Measurements from ENCODE around the gene JAK1. TPM values are rescaled to one million over a fixed set of nuclear protein-coding genes. Genes with fewer than 3 reads are reported as not detected.

JAK1 gene
- total and polyA plus RNA-seq, 2 of the 8 experiments (the other 6 are each of a cell fraction or from before 2014, with no cell fraction given), result 7.8 to 24.5 TPM

- TF ChIP-seq CHD7 (IDR thresholded peaks at IDR 0.05; ENCODE audit: insufficient replicate concordance, low read length) (no peak), SIN3A (conservative IDR thresholded peaks at IDR 0.05 in 1 of 2, IDR thresholded peaks at IDR 0.05 in 1 of 2; ENCODE audit: low read depth in 1 of 2, low read length in 2 of 2) (no peak), KDM4A (IDR thresholded peaks at IDR 0.05; ENCODE audit: low read depth, low read length, severe bottlenecking) (no peak), EP300 (IDR thresholded peaks at IDR 0.05; ENCODE audit: borderline replicate concordance in 1 of 2, low read depth in 2 of 2, low read length in 2 of 2) (no peak), BACH1 (IDR thresholded peaks at IDR 0.05; ENCODE audit: low read length) (no peak), RXRA (IDR thresholded peaks at IDR 0.05; ENCODE audit: insufficient read depth, low read depth, low read length) (no peak), CHD1 (IDR thresholded peaks at IDR 0.05; ENCODE audit: low read depth, low read length) (no peak), ATF3 (IDR thresholded peaks at IDR 0.05; ENCODE audit: insufficient read depth, low read depth, low read length) (no peak), POLR2AphosphoS5 (IDR thresholded peaks at IDR 0.05; ENCODE audit: low read depth, low read length) (no peak), TBP (IDR thresholded peaks at IDR 0.05; ENCODE audit: low read depth, low read length) (no peak)
Observed at GRCh38 chr1:64867266-64867665, 99.1 kb downstream of the JAK1 start (continued).

Measured in H1 (cell line).